Liver (tissue), 9 donors: ENCODE data around the gene ZNF583. TPM values are rescaled to one million over a fixed set of nuclear protein-coding genes. Genes with fewer than 3 reads are reported as not detected.
A peak's percentile ranks its signal among the peaks of the same experiment; 100 is the strongest.

Experiments
- DNase-seq: peaks from one replicate; pipeline ENCODE4 v3.0.0-alpha.2; 2017; ENCODE audit warnings: low spot score
- H3K27ac ChIP-seq, 2 donors: one replicate each; pipeline ENCODE4 v1.7.0; 2013; ENCODE audit warnings: inconsistent platforms in 2 of 2, low read length in 2 of 2, control low read depth in 1 of 2, low read depth in 1 of 2, mild to moderate bottlenecking in 1 of 2
- H3K27me3 ChIP-seq, 4 donors: one replicate each; pipeline versions ENCODE4 v1.6.1 to v1.7.0; 2013; ENCODE audit warnings: low read length in 3 of 4, inconsistent platforms in 1 of 4, mild to moderate bottlenecking in 1 of 4, moderate library complexity in 1 of 4; ENCODE audit not compliant: control insufficient read depth in 4 of 4, insufficient read depth in 4 of 4
- H3K36me3 ChIP-seq, 4 donors: one replicate each; pipeline versions ENCODE4 v1.6.1 to v1.7.0; 2013; ENCODE audit warnings: low read length in 3 of 4, mild to moderate bottlenecking in 3 of 4, low read depth in 1 of 4, moderate library complexity in 1 of 4; ENCODE audit not compliant: control insufficient read depth in 4 of 4, insufficient read depth in 3 of 4
- H3K4me1 ChIP-seq, 4 donors: one replicate each; pipeline versions ENCODE4 v1.6.1 to v1.7.0; 2013; ENCODE audit warnings: low read length in 3 of 4, mild to moderate bottlenecking in 3 of 4, moderate library complexity in 1 of 4; ENCODE audit not compliant: control insufficient read depth in 4 of 4, insufficient read depth in 4 of 4
- H3K4me3 ChIP-seq, 3 donors: one replicate each; pipeline versions ENCODE4 v1.6.1 to v1.7.0; 2013; ENCODE audit warnings: low read length in 3 of 3, control low read depth in 1 of 3, low read depth in 1 of 3, mild to moderate bottlenecking in 1 of 3
- H3K9ac ChIP-seq, 2 donors: one replicate each; pipeline ENCODE4 v1.7.0; 2013; ENCODE audit warnings: low read length in 2 of 2, mild to moderate bottlenecking in 2 of 2, moderate library complexity in 2 of 2, control low read depth in 1 of 2, low read depth in 1 of 2
- H3K9me3 ChIP-seq, 4 donors: one replicate each; pipeline versions ENCODE4 v1.6.1 to v1.7.0; 2013; ENCODE audit warnings: low read length in 3 of 4; ENCODE audit not compliant: control insufficient read depth in 4 of 4
- ATF3 ChIP-seq: IDR thresholded peaks from 2 replicates; pipeline ENCODE4 v1.6.1; 2016; ENCODE audit warnings: antibody characterized with exemption
- CTCF ChIP-seq: fragments of 150-350 bp; IDR thresholded peaks from 2 replicates; pipeline ENCODE4 v1.5.1; 2017; ENCODE audit warnings: improper control_type of control experiment, low read depth, low read length; ENCODE audit not compliant: missing input control
- EGR1 ChIP-seq, 2 donors: IDR thresholded peaks; 2 replicates each; pipeline ENCODE4 v1.6.1; 2016 to 2018; ENCODE audit warnings: antibody characterized with exemption in 2 of 2, low read depth in 2 of 2
- FOXA1 ChIP-seq: IDR thresholded peaks from 2 replicates; pipeline ENCODE4 v1.6.1; 2016; ENCODE audit warnings: antibody characterized with exemption
- FOXA2 ChIP-seq: IDR thresholded peaks from 2 replicates; pipeline ENCODE4 v1.6.1; 2016; ENCODE audit warnings: antibody characterized with exemption
- HNF4G ChIP-seq: IDR thresholded peaks from 2 replicates; pipeline ENCODE4 v1.6.1; 2016; ENCODE audit warnings: antibody characterized with exemption
- JUND ChIP-seq, 2 donors: IDR thresholded peaks; 2 replicates each; pipeline ENCODE4 v1.6.1; 2016; ENCODE audit warnings: antibody characterized with exemption in 2 of 2
- NR2F2 ChIP-seq: IDR thresholded peaks from 2 replicates; pipeline ENCODE4 v1.6.1; 2016; ENCODE audit warnings: antibody characterized with exemption
- RAD21 ChIP-seq, 2 donors: IDR thresholded peaks; 2 replicates each; pipeline ENCODE4 v1.6.1; 2016; ENCODE audit warnings: antibody characterized with exemption in 2 of 2, mild to moderate bottlenecking in 2 of 2
- REST ChIP-seq: IDR thresholded peaks from 2 replicates; pipeline ENCODE4 v1.6.1; 2016; ENCODE audit warnings: antibody characterized with exemption, mild to moderate bottlenecking
- RXRA ChIP-seq, 2 donors: IDR thresholded peaks; 2 replicates each; pipeline ENCODE4 v1.6.1; 2017 to 2018; ENCODE audit warnings: antibody characterized with exemption in 2 of 2, mild to moderate bottlenecking in 1 of 2
- SP1 ChIP-seq: IDR thresholded peaks from 2 replicates; pipeline ENCODE4 v1.6.1; 2018; ENCODE audit warnings: antibody characterized with exemption, mild to moderate bottlenecking
- TAF1 ChIP-seq: conservative IDR thresholded peaks from 2 replicates; pipeline ENCODE4 v1.6.1; 2016; ENCODE audit warnings: antibody characterized with exemption, mild to moderate bottlenecking
- ZBTB33 ChIP-seq: IDR thresholded peaks from 2 replicates; pipeline ENCODE4 v1.6.1; 2016; ENCODE audit warnings: antibody characterized with exemption
- WGBS: extraction: QIAGEN DNeasy Blood & Tissue Kit; methylation state at CpG from one replicate; pipeline ENCODE4 v1.1.7; 2013; 5-methylcytosine and 5-hydroxymethylcytosine counted together
- polyA plus RNA-seq, 2 donors: library from polyadenylated mRNA; stranded (reverse) in 1 of 2; unstranded in 1 of 2; fragments of 200-250 nt in 1 of 2; fragments of >200 nt in 1 of 2; fragmentation: Nextera tagmentation in 1 of 2; extraction: Ambion mirVana in 1 of 2; gene quantifications; one replicate each; pipeline versions ENCODE4 v1.2.1 to v1.2.3, GENCODE V29; 2013 to 2015
- total RNA-seq, 2 donors: library from RNA; depleted of rRNA; stranded (reverse); fragments of >200 nt; gene quantifications; one replicate each; pipeline ENCODE4 v1.2.3, GENCODE V29; 2014
- TF ChIP-seq, protein P1 (sequence below): IDR thresholded peaks from 2 replicates; pipeline ENCODE4 v1.6.1; 2016; ENCODE audit warnings: antibody characterized with exemption
- donor health status: healthy.
- donor health status: healthy.
- donor health status: healthy.
- donor health status: healthy.
- donor health status: healthy.

ZNF583 gene
- total and polyA plus RNA-seq, 4 donors = 0.75 to 2.5 (median 1.9) TPM

DNA sequence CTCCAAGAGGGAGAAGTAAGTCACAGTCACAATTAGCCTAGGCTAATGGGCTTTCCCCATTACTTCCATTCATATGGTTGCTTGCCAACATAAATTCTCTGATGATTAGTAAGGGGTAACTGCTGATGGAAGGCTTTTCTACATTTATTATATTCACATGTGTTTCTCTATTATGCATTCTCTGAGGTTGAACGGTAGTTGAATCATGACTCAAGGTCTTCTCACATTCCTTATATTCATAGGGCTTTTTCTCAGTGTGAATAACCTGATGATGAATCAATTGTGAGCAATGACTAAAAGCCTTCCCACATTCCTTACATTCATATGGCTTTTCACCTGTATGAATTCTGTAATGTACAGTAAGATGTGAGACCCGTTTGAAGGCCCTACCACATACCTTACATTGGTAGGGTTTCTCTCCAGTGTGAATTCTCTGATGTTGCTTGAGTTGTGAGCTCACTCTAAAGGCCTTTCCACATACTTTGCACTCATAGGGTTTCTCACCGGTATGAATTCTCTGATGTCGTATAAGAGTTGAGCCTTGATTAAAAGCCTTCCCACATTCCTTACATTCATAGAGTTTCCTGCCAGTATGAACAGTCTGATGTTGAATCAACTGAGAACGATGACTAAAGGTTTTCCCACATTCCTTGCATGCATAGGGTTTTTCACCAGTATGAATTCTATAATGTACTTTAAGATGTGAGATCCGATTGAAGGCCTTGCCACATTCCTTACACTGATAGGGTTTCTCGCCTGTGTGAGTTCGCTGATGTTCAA lies 20.1 kb upstream of the ZNF583 start:
- H3K4me1 ChIP-seq = no peaks in the 10 kb centered on the region
- peaks cover 25 to 57% (median 47%) of the 10 kb centered on the region in 4 donors for H3K9me3 ChIP-seq
- H3K4me3 ChIP-seq = peak overlapping the region in 2 of 3 donors; percentile 27 to 31
- H3K27me3 ChIP-seq = no peaks in the 10 kb centered on the region
- peaks cover 3 to 45% (median 35%) of the 10 kb centered on the region in 4 donors for H3K36me3 ChIP-seq
- 96% methylated on average over 8 of the region's 8 CpGs for WGBS
- no peak overlapping the region for H3K9ac ChIP-seq
- TF ChIP-seq FOXA2 = no peak
- TF ChIP-seq, protein P1, sequence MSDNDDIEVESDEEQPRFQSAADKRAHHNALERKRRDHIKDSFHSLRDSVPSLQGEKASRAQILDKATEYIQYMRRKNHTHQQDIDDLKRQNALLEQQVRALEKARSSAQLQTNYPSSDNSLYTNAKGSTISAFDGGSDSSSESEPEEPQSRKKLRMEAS = no peak
- no peak for TF ChIP-seq NR2F2
- TF ChIP-seq HNF4G = no peak
- TF ChIP-seq SP1 = no peak
- TF ChIP-seq ZBTB33 = no peak
- TF ChIP-seq REST = no peak
- no peak for TF ChIP-seq CTCF
- H3K27ac ChIP-seq = no peak overlapping the region
- DNase-seq = no peak

- Histone ChIP-seq H3K4me3 (peak within 1 kb of the TSS; percentile 67 to 95 (median 80)), H3K27ac (peak within 1 kb of the TSS; percentile 74 to 88), H3K9ac (peak within 1 kb of the TSS; percentile 60 to 85), H3K9me3 (peaks cover 7 to 64% (median 44%) of the 10 kb centered on the region in 4 donors), H3K4me1 (peaks cover 0 to 9% (median 5%) of the 10 kb centered on the region in 4 donors), H3K27me3 (no peaks in the 10 kb centered on the region), H3K36me3 (peaks cover 3 to 39% (median 37%) of the 10 kb centered on the region in 4 donors)
- WGBS = 3% methylated on average over 73 of the region's 73 CpGs
- DNase-seq = peak; percentile 89
- no peak for TF ChIP-seq HNF4G
- TF ChIP-seq EGR1 (IDR thresholded peaks at IDR 0.05; ENCODE audit: low read depth in 2 of 2) = no peak
- peak; percentile 36 to 44 for TF ChIP-seq RAD21 (IDR thresholded peaks at IDR 0.05)
- TF ChIP-seq ATF3 = no peak
- TF ChIP-seq, protein P1 = peak; percentile 60
- TF ChIP-seq FOXA1 = no peak
- TF ChIP-seq TAF1 = no peak
- peak; percentile 16 for TF ChIP-seq SP1
- no peak for TF ChIP-seq JUND (IDR thresholded peaks at IDR 0.05)
- no peak for TF ChIP-seq FOXA2
- TF ChIP-seq CTCF = peak; percentile 42
- peak; percentile 99 for TF ChIP-seq ZBTB33
- TF ChIP-seq NR2F2 = no peak
- no peak for TF ChIP-seq RXRA (IDR thresholded peaks at IDR 0.05)
Observed at GRCh38 chr19:56393119-56394012, 10.8 kb upstream of the ZNF583 start, which contains the start of gene ZNF582. Gene ZNF582 (minus strand): TSS chr19:56393534. CDS start chr19:56391752, 1,782 bp downstream.
